DOHH2 (cell line): ENCODE data around the gene ANK3.
A peak's percentile ranks its signal among the peaks of the same experiment; 100 is the strongest.

ENCODE experiments used
- H3F3A ChIP-seq: fragments of 200-600 bp; sonication (generic), shearing (Covaris generic); 2 replicates; pipeline ENCODE4 v1.6.0; 2016; ENCODE audit warnings: antibody characterized with exemption, mild to moderate bottlenecking; ENCODE audit not compliant: control insufficient read depth, insufficient read depth
- H3K27ac ChIP-seq: fragments of 200-600 bp; sonication (generic); 2 replicates; pipeline ENCODE4 v1.5.1; 2014; ENCODE audit warnings: low read depth, mild to moderate bottlenecking, low read length, moderate library complexity
- H3K27me3 ChIP-seq: fragments of 200-600 bp; sonication (generic); 2 replicates; pipeline ENCODE4 v1.6.1; 2014; ENCODE audit warnings: mild to moderate bottlenecking, low read length, mixed read lengths; ENCODE audit not compliant: control insufficient read depth
- H3K36me3 ChIP-seq: fragments of 200-600 bp; sonication (generic); 2 replicates; pipeline ENCODE4 v1.6.1; 2014; ENCODE audit warnings: mild to moderate bottlenecking, low read length, moderate library complexity, mixed read lengths; ENCODE audit not compliant: control insufficient read depth
- H3K4me1 ChIP-seq: fragments of 200-600 bp; sonication (generic); 2 replicates; pipeline ENCODE4 v1.6.1; 2014; ENCODE audit warnings: mild to moderate bottlenecking, low read length, mixed read lengths; ENCODE audit not compliant: control insufficient read depth
- H3K4me2 ChIP-seq: fragments of 200-600 bp; sonication (generic); 2 replicates; pipeline ENCODE4 v1.6.0; 2014; ENCODE audit warnings: mild to moderate bottlenecking, low read length, moderate library complexity
- H3K4me3 ChIP-seq: fragments of 200-600 bp; sonication (generic); 2 replicates; pipeline ENCODE4 v1.5.1; 2014; ENCODE audit warnings: mild to moderate bottlenecking, low read length, mixed read lengths
- H3K79me2 ChIP-seq: fragments of 200-600 bp; sonication (generic); 2 replicates; pipeline ENCODE4 v1.6.1; 2014; ENCODE audit warnings: mild to moderate bottlenecking, low read length, mixed read lengths; ENCODE audit not compliant: control insufficient read depth
- H3K9me2 ChIP-seq: fragments of 200-600 bp; sonication (generic); replicated peaks from 2 replicates; pipeline ENCODE4 v1.6.1; 2014; ENCODE audit warnings: mild to moderate bottlenecking, low read length, mixed read lengths; ENCODE audit not compliant: control insufficient read depth
- H3K9me3 ChIP-seq: fragments of 200-600 bp; sonication (generic); 2 replicates; pipeline ENCODE4 v1.6.1; 2014; ENCODE audit warnings: antibody characterized with exemption, low read length, mixed read lengths; ENCODE audit not compliant: control insufficient read depth, insufficient read depth
- H4K20me1 ChIP-seq: fragments of 200-600 bp; sonication (generic); 2 replicates; pipeline ENCODE4 v1.6.0; 2014; ENCODE audit warnings: low read depth, mild to moderate bottlenecking, antibody characterized with exemption, low read length, moderate library complexity; ENCODE audit not compliant: control insufficient read depth, insufficient read depth
- EZH2phosphoT487 ChIP-seq: fragments of 200-600 bp; sonication (generic); IDR thresholded peaks from 2 replicates; pipeline ENCODE4 v1.6.1; 2017; ENCODE audit warnings: borderline replicate concordance, mild to moderate bottlenecking, antibody characterized with exemption, low read length, moderate library complexity, mixed read lengths
- TF ChIP-seq, protein P1 (sequence below): fragments of 200-600 bp; sonication (generic); IDR thresholded peaks from one replicate; pipeline ENCODE4 v1.5.1; 2014; ENCODE audit warnings: antibody characterized with exemption, mild to moderate bottlenecking, low read depth, low read length; ENCODE audit not compliant: poor library complexity, severe bottlenecking

Gene ANK3

DNA sequence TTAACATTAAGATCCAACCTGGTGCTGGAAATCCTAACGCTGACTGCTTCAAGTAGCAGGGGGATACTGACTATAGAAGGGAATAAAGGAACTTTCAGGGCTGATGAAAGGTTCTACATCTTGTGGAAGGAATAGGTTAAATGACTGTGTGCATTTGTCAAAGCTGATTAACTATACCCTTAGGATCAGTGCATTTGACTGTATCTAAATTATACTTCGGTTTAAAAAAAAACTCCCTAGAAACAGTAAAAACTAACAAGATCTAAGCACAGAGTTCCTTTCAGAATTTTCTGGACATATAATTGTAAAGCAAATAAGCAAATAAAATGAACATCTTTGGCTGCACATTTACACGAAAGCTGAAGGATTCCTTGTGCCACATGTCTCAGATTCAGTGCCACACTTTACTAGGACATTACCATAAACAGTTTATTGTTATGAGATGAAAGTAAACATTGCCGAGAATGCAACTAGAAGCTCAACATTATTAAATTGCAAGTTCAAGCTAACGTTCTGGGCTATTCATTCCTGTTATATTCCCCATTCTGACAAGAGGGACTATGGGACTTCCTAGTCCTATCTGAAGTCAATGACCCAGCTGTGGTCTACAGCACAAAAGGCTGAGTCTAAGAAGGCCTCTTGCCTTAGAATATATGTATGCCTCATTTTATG is 20.7 kb downstream of the ANK3 start:
- peaks cover 28% of the 10 kb centered on the region for H3F3A ChIP-seq
- H3K4me2 ChIP-seq = peak overlapping the region; percentile 91
- H4K20me1 ChIP-seq = no peaks in the 10 kb centered on the region
- H3K27ac ChIP-seq = peak overlapping the region; percentile 88
- H3K36me3 ChIP-seq = peaks cover 34% of the 10 kb centered on the region
- H3K9me3 ChIP-seq = no peaks in the 10 kb centered on the region
- H3K4me1 ChIP-seq = peaks cover 100% of the 10 kb centered on the region
- TF ChIP-seq EZH2phosphoT487 = no peak
- TF ChIP-seq, protein P1, sequence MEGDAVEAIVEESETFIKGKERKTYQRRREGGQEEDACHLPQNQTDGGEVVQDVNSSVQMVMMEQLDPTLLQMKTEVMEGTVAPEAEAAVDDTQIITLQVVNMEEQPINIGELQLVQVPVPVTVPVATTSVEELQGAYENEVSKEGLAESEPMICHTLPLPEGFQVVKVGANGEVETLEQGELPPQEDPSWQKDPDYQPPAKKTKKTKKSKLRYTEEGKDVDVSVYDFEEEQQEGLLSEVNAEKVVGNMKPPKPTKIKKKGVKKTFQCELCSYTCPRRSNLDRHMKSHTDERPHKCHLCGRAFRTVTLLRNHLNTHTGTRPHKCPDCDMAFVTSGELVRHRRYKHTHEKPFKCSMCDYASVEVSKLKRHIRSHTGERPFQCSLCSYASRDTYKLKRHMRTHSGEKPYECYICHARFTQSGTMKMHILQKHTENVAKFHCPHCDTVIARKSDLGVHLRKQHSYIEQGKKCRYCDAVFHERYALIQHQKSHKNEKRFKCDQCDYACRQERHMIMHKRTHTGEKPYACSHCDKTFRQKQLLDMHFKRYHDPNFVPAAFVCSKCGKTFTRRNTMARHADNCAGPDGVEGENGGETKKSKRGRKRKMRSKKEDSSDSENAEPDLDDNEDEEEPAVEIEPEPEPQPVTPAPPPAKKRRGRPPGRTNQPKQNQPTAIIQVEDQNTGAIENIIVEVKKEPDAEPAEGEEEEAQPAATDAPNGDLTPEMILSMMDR = no peak
- H3K27me3 ChIP-seq = no peaks in the 10 kb centered on the region
- H3K79me2 ChIP-seq = peaks cover 100% of the 10 kb centered on the region
- H3K4me3 ChIP-seq = peak overlapping the region; percentile 76
- no peaks in the 10 kb centered on the region for H3K9me2 ChIP-seq

DNA sequence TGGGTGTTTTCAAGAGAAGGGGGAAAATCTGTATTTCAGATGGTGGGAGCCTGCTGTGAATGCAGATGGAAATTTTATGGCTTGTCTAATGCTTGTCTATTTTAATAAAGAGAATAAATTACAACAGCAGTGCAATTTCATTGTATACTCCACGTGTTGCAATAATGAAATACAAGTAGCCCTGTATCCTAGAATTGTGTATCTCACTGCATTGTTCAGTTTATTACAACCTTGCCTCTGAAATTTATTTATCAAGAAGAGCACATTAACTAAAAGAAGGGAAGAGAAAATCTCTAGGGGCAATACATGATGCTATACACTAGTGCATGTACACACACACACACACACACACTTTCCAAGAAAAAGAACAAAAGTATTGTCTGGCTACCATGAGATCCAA is 21.8 kb downstream of the ANK3 start:
- Histone ChIP-seq H3K4me3 (peak overlapping the region; percentile 76), H3K27ac (peak overlapping the region; percentile 88; the same call in 1 of the 2 replicates), H3K79me2 (peaks cover 100% of the 10 kb centered on the region), H4K20me1 (no peaks in the 10 kb centered on the region), H3K4me2 (peak overlapping the region; percentile 91), H3K9me2 (no peaks in the 10 kb centered on the region), H3K9me3 (no peaks in the 10 kb centered on the region), H3K4me1 (peaks cover 99% of the 10 kb centered on the region), H3F3A (peaks cover 21% of the 10 kb centered on the region), H3K36me3 (peaks cover 30% of the 10 kb centered on the region; the same call in 1 of the 2 replicates), H3K27me3 (no peaks in the 10 kb centered on the region)
- TF ChIP-seq EZH2phosphoT487 = no peak
- TF ChIP-seq, protein P1 = no peak

DNA sequence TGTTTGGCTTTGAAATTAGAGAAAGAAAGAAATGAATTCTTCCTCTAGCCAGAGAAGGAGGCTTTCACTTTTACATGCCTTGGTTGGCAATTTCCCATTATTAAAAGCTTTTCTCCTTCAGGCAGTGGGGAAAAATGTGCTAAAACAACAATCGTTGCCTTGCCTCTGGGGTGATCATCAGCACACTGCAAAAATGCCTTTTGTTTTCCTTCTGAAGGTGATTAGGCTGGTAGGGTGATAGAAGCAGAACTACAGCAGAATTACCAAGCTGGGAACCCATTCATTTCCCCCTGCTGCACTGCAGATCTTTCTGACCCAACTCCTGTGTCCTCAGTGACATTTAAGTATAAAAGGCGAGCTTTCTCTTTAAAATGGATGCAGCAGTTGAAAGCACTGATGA is 22.2 kb downstream of the ANK3 start:
- Histone ChIP-seq H3K27me3 (no peaks in the 10 kb centered on the region), H3K36me3 (peaks cover 32% of the 10 kb centered on the region), H3F3A (peaks cover 16% of the 10 kb centered on the region), H3K79me2 (peaks cover 99% of the 10 kb centered on the region), H3K4me3 (peak overlapping the region; percentile 76; the same call in 1 of the 2 replicates), H4K20me1 (no peaks in the 10 kb centered on the region), H3K27ac (no peak overlapping the region), H3K9me3 (no peaks in the 10 kb centered on the region), H3K4me1 (peaks cover 98% of the 10 kb centered on the region), H3K4me2 (peak overlapping the region; percentile 91), H3K9me2 (no peaks in the 10 kb centered on the region)
- no peak for TF ChIP-seq EZH2phosphoT487
- TF ChIP-seq, protein P1 = no peak
